ENCODE measurements around the gene TMEM163.

TMEM163 gene

GRCh38 chr2:134435505-134435904, 283.3 kb downstream of the TMEM163 start:
- no peak for DNase-seq (ENCODE audit: low spot score)

DNA sequence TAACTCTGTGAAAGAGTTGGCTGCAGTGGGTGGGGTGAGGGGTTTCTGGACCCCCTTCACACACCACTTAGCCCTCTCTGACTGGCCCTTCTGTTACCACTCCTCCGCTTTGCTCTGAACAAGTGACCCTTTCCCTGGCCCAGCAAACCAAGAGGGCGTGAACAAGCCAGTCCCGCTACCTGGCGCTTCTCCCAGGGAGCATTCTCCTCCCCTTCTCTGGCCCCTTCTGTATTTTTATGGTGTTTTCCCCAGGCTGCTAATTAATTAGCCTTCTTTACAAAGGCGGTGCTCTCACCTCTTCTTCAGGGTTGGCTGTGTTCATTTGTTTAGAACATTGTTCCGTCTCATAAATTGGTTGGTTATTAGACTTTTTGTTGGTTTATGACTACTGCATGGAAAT, 284.8 kb downstream of the TMEM163 start:
- DNase-seq (ENCODE audit: low spot score): no peak

GRCh38 chr2:134433469-134433868, 285.3 kb downstream of the TMEM163 start:
- no peak for DNase-seq (ENCODE audit: low spot score)

DNA sequence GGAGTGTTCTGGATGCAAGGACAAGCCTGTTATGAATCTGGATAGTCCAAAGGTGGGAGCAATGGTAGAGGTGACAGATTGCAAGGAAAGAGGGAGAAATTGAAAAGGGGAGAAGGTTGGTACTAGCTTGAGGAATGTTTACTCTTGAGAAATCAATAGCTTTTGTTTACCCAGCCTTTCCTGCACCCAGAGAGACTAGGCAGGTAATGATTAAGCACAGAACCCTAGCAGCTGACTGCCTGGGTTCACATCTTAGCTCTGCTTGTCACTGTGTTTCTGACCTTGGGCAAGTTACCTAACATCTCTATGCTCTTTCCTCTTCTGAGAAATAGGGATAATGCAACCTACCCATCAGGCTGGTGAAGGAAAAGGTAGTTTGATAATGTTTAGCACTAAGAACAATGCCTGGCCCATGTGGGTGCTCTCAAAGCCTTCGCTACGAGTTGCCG, 286.3 kb downstream of the TMEM163 start:
- DNase-seq (ENCODE audit: low spot score): no peak

- no peak for DNase-seq (ENCODE audit: low spot score)
Measured at GRCh38 chr2:134431838-134432434, 286.9 kb downstream of the TMEM163 start.

DNA sequence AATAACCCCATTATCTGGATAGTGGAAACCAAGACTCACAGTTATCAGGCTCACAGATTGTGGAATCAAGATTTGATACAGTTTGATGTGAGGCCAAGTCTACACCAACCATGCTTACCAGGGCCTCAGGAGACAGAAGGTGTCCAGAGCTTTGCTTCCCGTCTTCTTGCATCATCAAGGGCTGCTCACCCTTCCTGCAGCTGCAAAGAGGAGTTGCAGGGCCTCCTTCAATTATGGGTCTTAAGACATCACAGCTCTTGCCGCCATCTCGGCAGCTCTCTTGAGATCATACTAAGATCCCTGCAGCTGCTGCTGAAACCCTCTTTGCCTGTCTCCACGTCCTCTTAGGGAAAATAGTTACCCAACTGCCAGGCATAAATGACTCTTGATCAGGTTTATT, 288.9 kb downstream of the TMEM163 start:
- no peak for DNase-seq (ENCODE audit: low spot score)

DNA sequence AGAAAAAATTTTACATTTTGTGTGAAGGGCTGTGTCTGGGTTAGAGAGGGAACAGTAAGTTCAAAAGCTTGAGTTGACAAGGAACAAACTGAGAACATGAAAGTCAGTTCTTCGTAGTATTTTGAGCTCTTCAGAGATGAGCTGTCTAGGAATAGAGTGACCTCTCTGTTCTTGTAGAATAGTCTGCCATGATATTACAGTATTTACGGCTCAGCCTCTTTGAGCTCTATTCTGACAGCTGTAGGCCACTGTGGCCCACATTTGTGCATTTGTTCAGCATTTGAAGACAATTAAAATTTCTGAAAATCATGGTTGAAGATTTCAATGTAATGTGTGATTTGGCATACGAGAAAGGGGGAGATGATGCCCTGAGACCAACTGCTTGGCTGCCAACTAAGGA, 292.1 kb downstream of the TMEM163 start:
- DNase-seq (ENCODE audit: low spot score): no peak

- no peak for DNase-seq (ENCODE audit: low spot score)
Measured at GRCh38 chr2:134425724-134426496, 292.9 kb downstream of the TMEM163 start.

GRCh38 chr2:134421556-134422328, 297.1 kb downstream of the TMEM163 start:
- no peak for DNase-seq (ENCODE audit: low spot score)

GRCh38 chr2:134420920-134421319, 297.9 kb downstream of the TMEM163 start:
- DNase-seq (ENCODE audit: low spot score): no peak

DNA sequence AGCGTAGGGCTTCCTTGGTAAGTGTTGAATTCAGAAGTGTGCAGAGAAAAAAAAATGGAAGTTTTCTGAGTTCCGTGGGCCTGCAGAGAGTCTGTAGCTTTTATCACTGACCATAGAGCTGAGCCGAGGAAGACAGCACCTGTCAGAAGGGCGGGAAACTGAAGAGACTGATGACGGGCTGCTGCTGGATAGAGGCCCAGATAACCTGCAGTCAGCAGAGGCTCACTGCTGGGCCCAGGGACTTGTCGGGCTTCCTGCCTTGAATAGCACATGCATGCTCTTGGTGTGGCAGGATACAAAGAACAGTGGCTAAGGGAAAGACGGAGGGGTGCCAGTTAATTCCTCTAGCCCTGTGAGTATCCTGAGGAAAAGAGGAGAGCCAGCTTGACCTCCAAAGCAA, 298.5 kb downstream of the TMEM163 start:
- no peak for DNase-seq (ENCODE audit: low spot score)

GRCh38 chr2:134417968-134418582, 300.7 kb downstream of the TMEM163 start:
- no peak for DNase-seq (ENCODE audit: low spot score)

GRCh38 chr2:134416637-134417036, 302.2 kb downstream of the TMEM163 start:
- DNase-seq (ENCODE audit: low spot score): no peak

- no peak for DNase-seq (ENCODE audit: low spot score)
Measured at GRCh38 chr2:134416018-134416417, 302.8 kb downstream of the TMEM163 start.

DNA sequence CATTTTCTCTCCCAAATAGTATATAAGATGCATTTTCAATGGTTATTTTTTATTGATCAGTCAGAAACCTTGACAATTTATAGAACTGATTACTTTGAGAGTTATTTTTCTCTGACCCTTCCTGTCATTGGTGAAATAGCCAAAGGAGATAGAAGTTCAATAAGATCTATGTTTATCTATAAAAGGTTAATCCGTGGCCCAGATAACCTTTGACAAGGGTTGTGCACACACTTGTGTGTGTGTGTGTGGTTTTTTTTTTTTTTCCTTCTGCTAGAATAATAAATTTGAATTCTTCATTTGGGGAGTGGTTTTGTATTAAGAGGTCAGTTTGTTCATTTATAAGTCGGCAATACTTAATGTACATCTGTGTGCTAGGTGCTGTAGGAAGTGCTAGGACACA, 304.9 kb downstream of the TMEM163 start:
- DNase-seq (ENCODE audit: low spot score): no peak

DNA sequence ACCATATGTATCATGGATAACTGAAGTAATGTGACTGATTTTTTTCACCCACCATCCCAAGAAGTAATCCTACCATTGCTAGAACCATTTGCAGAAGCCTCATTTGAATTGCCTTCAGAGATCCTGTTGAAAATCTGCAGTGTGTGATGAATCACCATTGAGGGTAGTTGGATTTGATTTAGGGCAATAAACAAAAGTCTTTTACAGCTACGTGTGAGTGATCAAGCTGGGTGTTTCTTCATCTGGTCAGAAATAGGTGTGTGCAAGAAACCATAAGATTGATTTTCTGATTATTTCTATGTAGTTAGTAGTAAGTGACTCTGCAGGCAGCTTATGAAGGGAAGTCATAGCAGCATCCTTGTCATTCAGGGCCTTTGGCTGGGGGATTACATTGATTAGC, 305.4 kb downstream of the TMEM163 start:
- DNase-seq (ENCODE audit: low spot score): no peak

GRCh38 chr2:134412639-134412999, 306.2 kb downstream of the TMEM163 start:
- no peak for DNase-seq (ENCODE audit: low spot score)

GRCh38 chr2:134411828-134412638, 306.8 kb downstream of the TMEM163 start:
- no peak for DNase-seq (ENCODE audit: low spot score)

- DNase-seq (ENCODE audit: low spot score): no peak
Measured at GRCh38 chr2:134411279-134411827, 307.4 kb downstream of the TMEM163 start.

GRCh38 chr2:134410831-134411231, 308.0 kb downstream of the TMEM163 start:
- DNase-seq (ENCODE audit: low spot score): no peak

DNA sequence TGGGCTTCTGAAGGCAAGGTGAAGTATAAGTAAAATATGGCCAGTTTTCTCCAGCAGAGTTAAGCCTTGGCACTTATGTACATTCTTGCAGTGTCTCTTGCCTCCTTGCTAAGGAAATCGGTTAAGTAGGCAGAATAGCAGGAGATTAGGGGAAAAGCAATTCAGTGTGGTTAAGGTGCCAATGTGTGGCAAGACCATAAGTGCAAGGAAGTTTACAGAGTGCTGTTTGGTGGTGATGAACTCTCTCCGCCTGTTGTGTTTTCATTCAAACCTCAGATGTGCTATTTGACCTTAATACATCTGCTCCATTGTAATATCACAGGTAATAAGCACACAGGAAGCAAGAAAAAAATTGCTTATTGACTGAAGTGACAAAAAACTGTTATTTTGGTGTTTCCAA, 308.8 kb downstream of the TMEM163 start:
- no peak for DNase-seq (ENCODE audit: low spot score)

Data from hematopoietic multipotent progenitor cell treated with erythropoietin and hydrocortisone succinate and interleukin-3 and kit ligand, for 17 days (in vitro differentiated cells).